ENCODE data around the gene HIGD1A.

GRCh38 chr3:42809202-42809601 lies 4.9 kb upstream of the HIGD1A start, which contains the start of gene ACKR2:
- no peak for TF ChIP-seq CTCF (IDR thresholded peaks at IDR 0.05; ENCODE audit: low read length)
- no peak for TF ChIP-seq EZH2 (optimal IDR thresholded peaks at IDR 0.05; ENCODE audit: low read depth, low read length)
- no peak for TF ChIP-seq EZH2phosphoT487 (IDR thresholded peaks at IDR 0.05; ENCODE audit: low read length)

All from MM.1S (cell line).